NCI-H748 treated with DMSO at 0.1 percent for 48 hours (cell line): ENCODE data around the gene ATP8A2.
"Not testable (repeated sequence)": the region's sequence is repeated elsewhere in the genome, so short reads cannot be mapped to it uniquely, and the experiment has no call there.

Experiments
- DNase-seq: peaks from one replicate; lab custom pipeline; 2025; lab: John Stamatoyannopoulos, UW

The ATP8A2 gene

DNA sequence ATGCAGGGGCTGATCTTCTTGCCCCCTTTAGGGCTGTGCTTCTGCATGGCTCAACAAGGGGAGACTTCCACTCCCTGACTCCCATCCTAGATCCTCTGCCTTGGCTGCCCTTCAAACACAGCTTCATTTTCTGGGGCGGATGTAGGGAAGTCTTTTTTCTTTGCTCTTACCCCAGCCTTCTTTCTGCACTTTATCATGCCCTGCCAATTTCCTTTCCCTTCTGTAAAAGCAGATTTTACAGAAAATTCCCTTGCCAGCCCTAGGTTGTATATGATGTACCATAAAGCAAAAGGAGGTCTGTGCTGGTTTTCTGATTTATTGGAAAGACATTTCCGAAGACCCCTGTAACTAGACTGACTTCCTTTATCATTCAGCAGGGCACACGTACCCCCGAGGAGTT lies 396.6 kb downstream of the ATP8A2 start:
- DNase-seq, result no peak

DNA sequence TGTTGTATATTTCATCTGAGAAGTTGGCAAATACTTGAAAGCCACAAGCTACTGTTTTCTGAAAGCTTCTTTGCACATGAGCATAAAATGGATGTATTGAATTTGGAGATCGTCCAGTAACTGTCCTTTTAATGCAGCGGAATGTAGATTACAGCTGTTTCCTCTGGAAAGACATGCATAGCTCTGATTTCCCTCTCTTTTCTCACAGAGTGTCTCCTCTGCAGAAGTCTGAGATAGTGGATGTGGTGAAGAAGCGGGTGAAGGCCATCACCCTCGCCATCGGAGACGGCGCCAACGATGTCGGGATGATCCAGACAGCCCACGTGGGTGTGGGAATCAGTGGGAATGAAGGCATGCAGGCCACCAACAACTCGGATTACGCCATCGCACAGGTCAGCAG lies 397.1 kb downstream of the ATP8A2 start:
- no peak for DNase-seq

DNA sequence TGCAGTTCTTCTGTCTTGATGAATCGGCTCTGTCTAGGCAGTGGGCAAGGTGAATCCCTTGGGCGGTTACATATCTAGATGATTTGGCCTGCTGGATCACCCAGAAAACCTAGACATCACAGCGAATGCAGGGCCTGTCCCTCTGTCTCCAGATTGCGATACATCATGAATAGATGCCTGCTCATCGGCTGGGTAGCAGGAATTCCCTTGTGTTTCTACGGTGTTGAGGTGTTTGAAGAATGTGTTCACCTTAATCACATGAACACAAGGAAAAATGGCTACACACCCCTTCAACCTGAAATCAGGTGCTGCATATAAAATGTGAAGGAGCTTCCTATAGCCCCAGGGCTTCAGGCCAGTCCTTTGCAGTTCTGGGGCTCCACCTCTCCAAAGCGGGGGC lies 398.8 kb downstream of the ATP8A2 start:
- DNase-seq, result no peak

DNA sequence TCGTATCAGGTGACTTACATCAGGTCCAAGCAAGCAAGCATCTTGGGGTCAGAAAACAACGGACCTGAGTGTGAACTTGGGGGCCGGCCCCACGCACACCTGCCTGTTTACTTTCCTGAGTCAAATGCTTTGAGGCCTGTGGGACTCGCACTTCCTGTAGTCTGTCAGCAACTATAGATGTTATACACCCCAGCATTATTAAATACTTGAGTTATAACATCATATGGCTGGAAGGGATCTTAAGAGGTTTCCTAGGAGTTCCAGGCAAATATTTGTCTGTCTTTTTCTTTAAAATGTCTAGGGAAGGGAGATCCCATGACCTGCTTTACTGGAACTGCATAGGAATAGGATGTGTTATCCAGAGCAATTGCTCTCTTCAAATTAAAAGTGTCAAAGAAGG lies 399.4 kb downstream of the ATP8A2 start:
- no peak for DNase-seq

DNA sequence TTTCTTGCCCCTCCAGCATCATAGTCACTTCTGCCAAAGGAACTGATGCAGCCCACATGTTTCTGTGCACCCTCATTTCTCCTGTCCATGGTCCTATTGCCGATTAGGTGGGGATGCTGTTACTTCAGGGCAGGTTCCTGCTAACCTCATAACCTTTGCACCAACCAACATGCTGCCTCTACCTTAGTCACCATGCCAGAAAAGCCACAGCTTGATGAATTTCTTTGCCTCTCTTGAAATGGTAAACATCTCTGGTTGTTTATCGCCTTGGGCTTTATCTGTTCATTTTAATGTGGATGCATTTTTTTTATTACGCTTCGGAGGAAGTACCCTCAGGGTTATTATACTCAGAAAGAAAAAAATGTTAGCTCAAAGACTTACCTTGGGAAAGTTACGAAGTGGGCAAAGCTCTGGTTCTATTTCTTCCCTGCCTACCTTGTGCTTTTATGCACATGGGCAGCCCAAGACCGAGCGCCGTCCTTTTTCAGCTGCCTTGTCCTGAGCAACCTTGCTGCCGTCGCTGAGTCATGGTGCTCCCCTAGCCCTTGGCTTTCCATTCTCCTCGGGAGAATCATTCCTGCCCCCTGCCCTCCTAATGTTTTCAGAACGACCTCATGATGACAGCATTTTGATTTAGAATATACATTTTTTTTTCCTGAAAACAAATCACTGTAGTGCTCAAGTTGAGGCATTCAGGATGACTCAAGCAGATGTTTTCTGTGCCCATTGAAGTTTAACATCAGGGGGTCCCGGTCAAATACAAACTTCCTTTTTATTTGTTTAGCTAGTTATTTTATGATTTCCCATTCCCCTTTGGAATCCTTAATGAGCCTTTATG lies 400.1 kb downstream of the ATP8A2 start:
- no peak for DNase-seq

DNA sequence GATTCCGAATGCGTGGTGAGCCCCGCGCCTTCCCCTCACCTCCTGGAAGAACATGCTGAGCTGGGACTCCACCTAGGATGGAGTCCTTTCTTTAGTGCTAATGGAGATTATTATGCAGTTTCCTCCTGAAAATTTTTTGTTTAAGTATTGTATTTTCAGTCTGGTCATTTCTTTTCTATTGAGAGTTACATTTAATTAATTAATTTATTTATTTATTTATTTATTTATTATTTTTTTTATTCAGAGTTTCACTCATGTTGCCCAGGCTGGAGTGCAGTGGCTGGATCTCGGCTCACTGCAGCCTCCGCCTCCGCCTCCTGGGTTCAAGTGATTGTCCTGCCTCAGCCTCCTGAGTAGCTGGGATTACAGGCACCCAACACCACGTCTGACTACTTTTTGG lies 400.8 kb downstream of the ATP8A2 start:
- DNase-seq, result not testable (repeated sequence)

DNA sequence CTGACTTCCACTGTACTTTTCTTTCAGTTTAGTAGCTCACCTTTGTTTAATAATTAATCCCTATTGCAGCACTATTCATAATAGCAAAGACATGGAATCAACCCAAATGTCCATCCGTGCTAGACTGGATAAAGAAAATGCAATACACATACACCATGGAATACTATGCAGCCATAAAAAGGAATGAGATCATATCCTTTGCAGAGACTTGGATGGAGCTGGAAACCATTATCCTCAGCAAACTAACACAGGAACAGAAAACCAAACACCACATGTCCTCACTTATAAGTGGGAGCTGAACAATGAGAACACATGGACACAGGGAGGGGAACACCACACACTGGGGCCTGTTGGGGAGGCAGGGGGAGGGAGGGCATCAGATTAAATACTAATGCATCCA lies 402.3 kb downstream of the ATP8A2 start:
- not testable (repeated sequence) for DNase-seq

DNA sequence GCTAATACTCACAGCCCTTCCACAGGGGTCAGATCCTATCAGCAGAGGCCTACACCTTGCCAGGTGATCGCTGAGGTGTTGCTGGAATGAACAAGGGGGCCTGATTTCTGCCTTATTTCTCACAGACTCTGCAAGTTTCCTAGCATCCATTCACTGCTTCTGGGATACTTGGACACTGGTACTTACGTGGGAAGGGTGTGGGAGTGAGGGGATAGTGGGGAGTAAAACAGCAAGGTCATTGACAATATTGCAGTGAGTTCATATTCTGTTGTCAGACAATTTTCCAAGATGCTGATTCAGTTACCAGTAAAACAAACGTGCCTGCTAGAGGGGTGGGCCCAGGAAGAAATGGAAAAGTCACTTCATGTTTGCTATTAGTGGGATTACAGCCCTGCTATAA lies 403.5 kb downstream of the ATP8A2 start:
- DNase-seq, result no peak

DNA sequence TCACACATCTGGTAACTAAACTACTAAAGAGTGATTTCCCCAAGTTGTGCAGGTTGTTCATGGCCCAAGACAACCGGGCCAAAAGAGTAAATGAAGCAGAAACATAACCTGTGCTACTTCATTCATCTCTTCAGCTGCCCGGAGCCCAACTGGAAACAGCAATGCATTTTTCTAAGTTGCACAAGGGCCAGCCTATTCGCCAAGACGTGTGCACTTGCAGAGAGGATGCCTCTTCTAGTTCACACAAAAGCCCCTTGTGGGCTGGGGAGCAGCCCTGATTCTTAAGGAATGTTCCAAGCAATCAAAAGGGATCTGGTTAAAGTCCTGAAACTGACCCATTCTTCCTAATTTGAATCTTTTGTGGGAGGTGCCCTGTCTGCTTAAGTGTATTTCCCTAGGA lies 404.2 kb downstream of the ATP8A2 start:
- no peak for DNase-seq

DNA sequence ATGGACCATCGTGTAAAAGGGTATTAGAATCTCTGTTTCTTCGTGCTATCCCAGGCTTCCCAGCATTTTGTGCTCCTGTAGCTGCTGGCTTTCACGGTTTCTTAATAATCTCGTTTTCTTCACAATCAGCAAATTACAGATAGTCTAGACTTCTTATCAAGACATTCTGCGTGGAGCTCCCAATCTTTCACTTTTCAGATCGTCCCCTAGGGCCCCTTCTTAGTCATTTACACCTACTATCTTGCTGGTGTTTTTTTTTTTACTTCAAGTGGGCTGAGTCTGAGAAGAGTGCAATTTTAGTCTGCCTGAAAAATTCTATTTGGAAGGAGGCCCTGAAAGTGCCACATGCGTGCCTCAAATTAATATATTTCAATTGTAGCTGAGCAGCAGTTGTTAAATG lies 404.9 kb downstream of the ATP8A2 start:
- no peak for DNase-seq

DNA sequence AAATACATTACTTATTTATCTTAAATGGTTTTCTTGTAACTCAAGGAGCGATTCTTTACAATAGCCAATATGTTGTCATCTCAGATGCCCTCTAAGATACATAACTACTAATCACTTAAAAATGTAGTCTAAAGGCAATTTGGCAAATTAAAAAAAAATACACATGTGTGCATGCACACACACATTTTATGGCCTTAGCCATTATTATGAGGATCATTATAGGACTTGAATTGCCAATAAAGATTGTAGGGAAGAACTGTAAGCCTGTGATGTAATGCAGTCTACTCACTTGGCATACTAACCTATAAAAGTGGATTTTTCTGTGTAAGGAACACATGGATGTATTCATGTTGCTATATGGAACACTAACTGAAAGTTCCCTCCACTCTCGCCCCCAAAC lies 405.7 kb downstream of the ATP8A2 start:
- DNase-seq, result no peak

DNA sequence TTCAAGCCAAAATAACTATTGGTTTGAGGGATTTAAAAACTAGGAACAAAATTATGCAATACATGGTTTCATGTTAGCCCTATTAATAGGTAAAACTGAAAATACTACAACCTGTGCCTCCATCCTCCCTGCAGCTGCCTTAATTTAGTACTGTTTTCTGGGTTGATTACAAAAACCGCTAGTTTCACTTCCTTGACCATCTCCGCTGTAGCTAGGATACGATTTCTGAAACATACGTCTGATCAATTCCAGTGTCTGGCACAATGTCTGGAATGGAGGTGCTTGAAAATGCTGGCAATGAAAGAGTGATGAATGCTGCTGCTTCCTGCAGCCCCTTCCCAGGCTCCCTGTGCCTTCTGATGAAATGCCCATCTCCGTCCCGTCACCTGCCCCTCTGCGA lies 406.6 kb downstream of the ATP8A2 start:
- no peak for DNase-seq

DNA sequence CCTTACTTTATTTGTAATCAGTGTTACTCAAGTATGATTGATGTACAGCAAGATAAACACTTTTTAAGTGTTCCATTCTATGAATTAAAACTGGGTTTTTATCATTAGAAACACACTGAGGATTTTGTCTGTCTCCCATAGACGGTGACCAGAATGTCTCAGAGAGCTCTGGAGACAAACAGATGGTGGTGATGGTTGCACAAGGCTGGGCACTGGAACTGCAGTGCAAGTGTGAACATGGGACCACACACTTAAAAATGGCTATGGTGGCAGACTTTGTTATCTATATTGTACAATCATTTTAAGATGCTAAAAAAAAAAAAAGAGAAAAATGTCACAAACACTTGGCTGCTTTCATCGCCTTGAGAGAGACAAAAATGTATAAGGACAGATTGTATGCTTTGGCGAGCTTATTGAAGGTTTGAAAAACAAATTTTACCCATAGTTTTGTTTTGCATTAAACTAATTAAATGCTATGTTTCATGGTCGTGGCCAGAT lies 407.1 kb downstream of the ATP8A2 start:
- DNase-seq, result no peak

DNA sequence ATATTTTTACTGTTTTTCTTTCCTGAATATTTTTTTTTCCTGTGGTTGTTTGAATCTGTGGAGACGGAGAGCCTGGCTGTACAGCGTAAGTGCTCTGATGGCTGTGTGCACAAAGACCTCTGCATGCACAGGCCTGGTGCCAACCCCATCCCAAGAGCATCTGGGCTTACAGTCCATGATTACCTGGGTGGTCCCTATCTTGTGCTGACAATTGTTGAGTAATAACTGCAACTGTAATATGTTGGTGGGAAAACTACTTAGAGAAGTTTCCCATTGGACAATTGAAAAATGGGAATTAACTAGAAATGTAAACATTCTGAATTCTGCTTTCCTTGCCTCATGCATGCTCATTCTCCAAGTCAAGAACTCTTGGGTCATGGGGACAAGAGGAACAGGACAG lies 411.3 kb downstream of the ATP8A2 start:
- DNase-seq, result no peak

DNA sequence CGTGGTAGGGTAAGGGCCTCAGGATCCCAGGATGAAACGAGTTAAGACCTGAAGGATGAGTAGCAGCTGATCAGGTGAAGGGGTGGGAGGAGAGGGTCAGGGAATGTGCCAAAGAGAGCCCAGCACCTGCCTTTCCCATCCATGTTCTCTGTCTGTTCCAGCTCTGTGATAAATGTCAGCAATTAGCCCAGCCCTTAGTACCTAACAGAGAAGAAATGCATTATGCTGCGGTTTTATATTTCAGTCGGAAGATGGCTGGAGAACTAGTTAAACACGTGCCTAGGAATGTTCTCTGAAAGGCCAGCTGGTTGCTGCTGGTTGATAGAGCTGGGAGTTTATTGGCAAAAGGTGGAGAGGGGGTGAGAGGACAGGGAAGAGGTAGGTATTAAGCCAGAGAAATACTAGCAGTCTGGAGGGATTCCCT lies 411.8 kb downstream of the ATP8A2 start:
- peak; percentile 38 for DNase-seq

DNA sequence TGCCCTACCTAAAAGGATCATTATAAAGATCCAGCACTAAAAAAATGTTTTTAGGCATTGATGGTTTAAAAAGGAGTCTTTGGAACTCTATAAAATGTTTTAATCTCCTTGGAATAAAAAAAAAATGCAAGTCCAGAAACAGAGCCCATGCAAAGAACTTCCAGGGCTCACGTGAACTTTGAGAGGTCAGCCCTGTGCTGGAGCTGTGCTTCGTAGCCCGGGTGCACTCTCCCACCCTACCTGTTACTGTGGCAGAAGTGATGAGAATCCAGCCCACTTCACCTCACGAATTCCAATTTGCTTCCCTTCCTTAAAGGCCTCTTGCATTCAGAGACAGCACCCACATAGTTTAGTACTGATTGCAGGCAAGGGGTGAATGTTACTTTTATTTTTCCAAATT lies 412.3 kb downstream of the ATP8A2 start:
- DNase-seq, result no peak

DNA sequence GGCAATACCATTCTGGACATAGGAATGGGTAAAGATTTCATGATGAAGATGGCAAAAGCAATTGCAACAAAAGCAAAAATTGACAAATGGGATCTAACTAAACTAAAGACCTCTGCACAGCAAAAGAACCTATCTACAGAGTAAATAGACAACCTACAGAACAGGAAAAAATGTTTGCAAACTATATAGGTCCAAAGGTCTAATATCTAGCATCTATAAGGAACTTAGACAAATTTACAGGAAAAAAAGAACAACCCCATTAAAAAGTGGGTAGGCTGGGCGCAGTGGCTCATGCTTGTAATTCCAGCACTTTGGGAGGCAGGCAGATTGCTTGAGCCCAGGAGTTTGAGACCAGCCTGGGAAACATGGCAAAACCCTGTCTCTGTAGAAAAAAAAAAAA lies 418.4 kb downstream of the ATP8A2 start:
- not testable (repeated sequence) for DNase-seq

DNA sequence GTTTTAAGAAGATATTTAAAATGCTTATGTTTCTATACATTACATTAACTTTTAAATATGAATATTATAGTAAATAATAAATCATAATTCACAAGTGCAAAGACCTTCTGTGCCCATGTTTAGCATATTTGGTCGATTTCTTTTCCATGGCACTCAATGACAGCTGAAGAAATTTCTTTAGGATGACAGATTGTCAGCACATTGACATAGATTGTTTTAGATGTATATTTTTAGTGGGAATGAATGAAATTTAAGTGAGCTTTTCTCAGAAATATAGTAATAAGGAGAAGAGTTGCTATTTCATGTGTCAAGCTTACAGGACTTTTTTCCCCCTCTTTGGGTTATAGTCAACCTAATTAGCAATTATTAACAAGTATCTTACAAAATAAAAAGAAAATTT lies 423.5 kb downstream of the ATP8A2 start:
- DNase-seq, result no peak

DNA sequence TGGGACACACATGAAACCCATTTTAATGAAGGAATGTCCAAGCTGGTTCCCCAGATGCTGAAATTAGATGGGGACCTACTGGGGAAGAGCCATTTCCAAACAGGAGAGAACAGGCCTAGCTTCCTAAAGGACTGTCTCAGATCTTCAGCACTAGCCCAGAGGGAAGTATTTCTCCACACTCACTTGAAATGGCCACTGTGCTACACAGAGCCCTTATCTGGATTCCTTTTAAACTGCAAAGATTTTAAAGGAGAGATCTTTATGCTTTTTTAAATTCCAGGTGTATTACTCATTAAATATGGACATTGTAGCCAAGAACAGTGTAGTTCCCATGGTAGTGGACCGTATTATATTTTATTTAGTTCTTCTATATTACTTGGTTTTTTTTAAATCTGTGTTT lies 424.7 kb downstream of the ATP8A2 start:
- no peak for DNase-seq

DNA sequence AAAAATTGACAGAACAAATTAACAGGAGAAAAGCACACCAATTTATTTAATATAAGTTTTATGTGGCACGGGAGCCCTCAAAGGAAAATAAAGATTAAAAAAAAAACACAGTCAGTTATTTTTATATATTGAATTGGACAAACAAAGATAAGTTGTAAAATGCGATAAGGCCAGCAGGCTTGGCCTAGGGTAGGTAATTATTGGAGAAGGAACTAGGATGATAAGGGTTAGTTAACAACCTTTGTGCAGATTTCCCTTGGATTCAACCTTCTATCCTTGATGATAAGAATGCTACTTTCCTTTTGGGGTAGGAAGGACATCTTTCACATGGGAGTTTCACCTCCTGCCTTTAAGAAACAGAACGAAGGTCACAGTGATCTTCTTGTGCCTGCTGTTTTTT lies 427.2 kb downstream of the ATP8A2 start:
- no peak for DNase-seq

DNA sequence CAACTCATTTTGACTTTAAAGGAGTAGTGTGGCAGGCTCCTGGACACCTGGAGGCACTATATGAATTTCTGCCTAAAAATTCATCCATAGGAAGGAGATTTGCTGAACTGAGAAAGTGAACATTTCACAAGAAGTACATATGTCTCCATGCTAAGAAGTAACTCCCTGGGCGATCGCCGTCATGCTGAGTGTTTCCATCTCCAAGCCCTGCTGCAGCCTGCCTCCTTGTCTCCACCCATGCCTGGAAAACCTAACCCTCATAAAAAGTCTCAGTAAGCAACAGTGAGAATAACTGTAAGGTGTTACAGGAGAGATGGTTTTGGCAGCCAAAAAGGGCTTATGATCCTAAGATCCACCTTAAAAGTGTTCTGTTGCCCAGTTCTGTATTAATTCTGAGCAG lies 428.7 kb downstream of the ATP8A2 start:
- DNase-seq, result no peak

DNA sequence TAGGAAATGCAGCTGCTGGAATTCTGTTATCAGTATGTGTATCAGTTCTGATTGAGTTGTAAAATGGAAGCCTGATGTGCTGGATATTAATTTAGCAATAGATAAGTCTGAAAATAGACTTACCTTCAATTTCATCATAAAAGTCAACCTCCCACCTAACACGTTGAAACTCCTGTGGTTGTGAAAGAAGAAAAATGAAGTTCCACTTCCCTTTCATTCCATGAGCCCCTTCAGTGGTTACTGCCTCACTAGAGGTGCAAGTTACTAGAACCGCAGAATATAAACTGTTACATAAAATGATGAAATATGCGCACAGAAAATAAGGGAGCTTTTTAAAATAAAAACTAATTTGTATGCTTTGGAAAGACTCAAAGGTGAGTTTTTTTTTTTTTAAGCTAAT lies 430.8 kb downstream of the ATP8A2 start:
- DNase-seq, result no peak

DNA sequence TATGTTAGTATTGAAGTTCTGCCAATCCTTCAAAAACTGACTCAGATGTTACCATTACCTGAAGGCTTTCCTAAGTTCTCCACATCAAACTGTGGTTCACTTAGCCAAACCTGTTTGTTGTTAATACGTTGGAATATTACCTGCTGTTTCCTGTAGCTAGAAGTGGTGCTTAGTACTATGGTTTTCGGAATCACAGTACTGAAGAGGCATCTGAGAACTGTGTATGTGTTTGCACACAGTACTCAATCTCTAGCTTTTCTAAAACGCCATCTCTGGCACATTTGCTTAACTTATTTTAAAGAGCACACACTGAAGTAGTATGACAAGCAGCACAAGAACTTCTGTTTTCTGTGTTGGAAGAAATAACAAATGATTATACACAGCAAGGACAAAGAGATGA lies 431.9 kb downstream of the ATP8A2 start:
- no peak for DNase-seq
